Stimulated activated CD8-positive, alpha-beta memory T cell treated with anti-CD3 and anti-CD28 coated beads, Interleukin-4, amount 100 ng/mL, for 1 hour (primary cell): ENCODE results near the gene TXNRD1.
"Not testable (repeated sequence)": the region's sequence is repeated elsewhere in the genome, so short reads cannot be mapped to it uniquely, and the experiment has no call there.

ENCODE experiments used
- DNase-seq, 2 donors: peaks; one replicate each; pipeline ENCODE4 v3.0.0-alpha.2; 2020; ENCODE audit warnings: low read depth in 2 of 2, low spot score in 1 of 2

The TXNRD1 gene

GRCh38 chr12:104234926-104235499, 19.4 kb downstream of the TXNRD1 start:
- DNase-seq: no peak

GRCh38 chr12:104237930-104238329, 22.4 kb downstream of the TXNRD1 start:
- no peak for DNase-seq

GRCh38 chr12:104242546-104243206, 27.1 kb downstream of the TXNRD1 start:
- DNase-seq: no peak

GRCh38 chr12:104243551-104243950, 28.0 kb downstream of the TXNRD1 start:
- DNase-seq: no peak

GRCh38 chr12:104243971-104244370, 28.4 kb downstream of the TXNRD1 start:
- DNase-seq: no peak

GRCh38 chr12:104247698-104248097, 32.1 kb downstream of the TXNRD1 start:
- DNase-seq: no peak

- no peak for DNase-seq
Measured at GRCh38 chr12:104248444-104248843, 32.9 kb downstream of the TXNRD1 start.

- no peak for DNase-seq
Measured at GRCh38 chr12:104249017-104249416, 33.4 kb downstream of the TXNRD1 start.

- no peak for DNase-seq
Measured at GRCh38 chr12:104249898-104250297, 34.3 kb downstream of the TXNRD1 start.

- DNase-seq: no peak
Measured at GRCh38 chr12:104250366-104251125, 35.0 kb downstream of the TXNRD1 start.

GRCh38 chr12:104257913-104258472, 42.4 kb downstream of the TXNRD1 start:
- no peak for DNase-seq

GRCh38 chr12:104258476-104259067, 43.0 kb downstream of the TXNRD1 start:
- no peak for DNase-seq

- DNase-seq: no peak
Measured at GRCh38 chr12:104263026-104263425, 47.4 kb downstream of the TXNRD1 start.

GRCh38 chr12:104263580-104264358, 48.2 kb downstream of the TXNRD1 start:
- DNase-seq: no peak

- DNase-seq: not testable (repeated sequence)
Measured at GRCh38 chr12:104265436-104265835, 49.9 kb downstream of the TXNRD1 start.

GRCh38 chr12:104272938-104273337, 57.4 kb downstream of the TXNRD1 start:
- no peak for DNase-seq

GRCh38 chr12:104273503-104273902, 57.9 kb downstream of the TXNRD1 start:
- DNase-seq: no peak

- DNase-seq: no peak
Measured at GRCh38 chr12:104274811-104275210, 59.2 kb downstream of the TXNRD1 start.

- no peak for DNase-seq
Measured at GRCh38 chr12:104275689-104276088, 60.1 kb downstream of the TXNRD1 start.

GRCh38 chr12:104276273-104277131, 60.9 kb downstream of the TXNRD1 start:
- no peak for DNase-seq
